ENCODE measurements around the gene TLE6. TPM values are rescaled to one million over a fixed set of nuclear protein-coding genes. Genes with fewer than 3 reads are reported as not detected.
"Not testable (repeated sequence)": the region's sequence is repeated elsewhere in the genome, so short reads cannot be mapped to it uniquely, and the experiment has no call there.

Gene TLE6
- total and polyA plus RNA-seq, 9 donors = 0.51 to 1.5 (median 0.86) TPM

DNA sequence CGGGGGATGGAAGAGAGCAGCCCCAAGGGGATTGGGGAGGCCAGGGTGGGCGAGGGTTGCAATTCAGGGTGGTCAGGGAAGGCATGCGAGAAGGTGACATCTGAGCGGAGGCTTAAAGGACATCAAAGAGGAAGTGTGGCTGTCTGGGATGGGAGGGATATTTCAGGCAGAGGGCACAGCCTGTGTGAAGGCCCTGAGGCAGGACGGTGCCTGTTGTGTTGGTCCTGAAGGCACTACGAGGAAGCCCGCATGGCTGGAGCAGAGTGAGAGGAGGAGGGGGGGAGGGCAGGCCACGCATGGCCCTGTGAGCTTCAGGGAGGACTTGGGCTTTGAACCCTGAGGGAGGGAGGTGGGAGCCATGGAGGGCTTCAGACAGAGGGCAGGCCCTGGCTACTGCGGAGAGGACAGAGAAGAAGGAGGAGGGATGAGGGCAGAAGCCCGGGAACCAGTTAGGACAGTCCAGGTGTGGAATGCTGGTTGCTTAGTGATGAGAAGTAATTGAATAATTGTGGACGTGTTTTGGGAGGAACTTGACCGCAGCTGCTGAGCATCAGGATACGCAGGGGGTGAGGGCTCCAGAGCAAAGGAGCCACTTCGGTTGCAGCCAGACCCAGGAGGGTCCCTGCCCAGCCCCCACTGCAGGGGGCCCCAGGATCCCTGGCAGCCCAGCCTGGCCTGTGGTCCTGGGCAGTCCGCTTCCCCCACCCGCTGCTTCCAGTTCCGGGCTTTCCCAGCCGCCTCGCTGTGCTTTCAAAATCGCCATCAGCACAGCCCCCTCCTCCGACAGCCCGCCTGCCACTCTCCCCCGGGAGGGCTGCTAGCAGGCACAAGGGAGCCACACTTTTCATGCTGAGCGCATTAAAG, 6.2 kb downstream of the TLE6 start:
- peaks cover 44% of the 10 kb centered on the region for H3K4me1 ChIP-seq (ENCODE audit: control insufficient read depth, insufficient read depth, low read length)
- DNase-seq = peak; percentile 86
- peak overlapping the region; percentile 83 for H3K27ac ChIP-seq (ENCODE audit: low read length)
- H3K36me3 ChIP-seq (ENCODE audit: control insufficient read depth, insufficient read depth, low read length) = no peaks in the 10 kb centered on the region
- WGBS (ENCODE audit: insufficient coverage) = 3% methylated on average over 22 of the region's 24 CpGs
- peak overlapping the region; percentile 38 for H3K4me3 ChIP-seq (ENCODE audit: low read length)
- H3K27me3 ChIP-seq (ENCODE audit: control insufficient read depth, insufficient read depth, low read length) = peaks cover 13% of the 10 kb centered on the region
- H3K9me3 ChIP-seq (replicated peaks; ENCODE audit: control insufficient read depth, low read depth, low read length) = no peaks in the 10 kb centered on the region

DNA sequence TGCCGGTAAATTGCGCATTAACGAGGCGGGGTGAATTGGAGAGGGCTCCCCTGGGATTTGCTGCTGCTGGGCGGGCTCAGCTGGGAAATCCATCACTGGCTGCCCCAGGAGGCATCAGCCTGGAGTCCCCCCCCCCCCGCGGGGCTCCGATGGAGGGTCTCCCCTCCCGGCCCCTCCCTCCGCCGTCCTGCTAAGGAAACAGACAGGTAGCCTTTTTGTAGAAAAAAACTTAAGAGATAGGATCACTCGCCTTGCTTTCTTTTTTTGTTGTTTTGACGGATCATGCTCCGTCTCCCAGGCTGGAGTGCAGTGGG, 6.8 kb downstream of the TLE6 start:
- WGBS (ENCODE audit: insufficient coverage) = 0% methylated on average over 4 of the region's 14 CpGs
- H3K27ac ChIP-seq (ENCODE audit: low read length) = peak overlapping the region; percentile 83

GRCh38 chr19:2986951-2987524, 9.7 kb downstream of the TLE6 start:
- Histone ChIP-seq H3K36me3 (ENCODE audit: control insufficient read depth, insufficient read depth, low read length) (no peaks in the 10 kb centered on the region), H3K27me3 (ENCODE audit: control insufficient read depth, insufficient read depth, low read length) (peaks cover 9% of the 10 kb centered on the region), H3K9me3 (replicated peaks; ENCODE audit: control insufficient read depth, low read depth, low read length) (no peaks in the 10 kb centered on the region), H3K4me1 (ENCODE audit: control insufficient read depth, insufficient read depth, low read length) (peaks cover 35% of the 10 kb centered on the region), H3K27ac (ENCODE audit: low read length) (no peak overlapping the region), H3K4me3 (ENCODE audit: low read length) (no peak overlapping the region)
- WGBS (ENCODE audit: insufficient coverage) = 10% methylated on average over 13 of the region's 20 CpGs
- peak; percentile 50 for DNase-seq

More for the DNA sequence above, 6.8 kb downstream of the TLE6 start:
- Histone ChIP-seq H3K36me3 (ENCODE audit: control insufficient read depth, insufficient read depth, low read length) (no peaks in the 10 kb centered on the region), H3K4me1 (ENCODE audit: control insufficient read depth, insufficient read depth, low read length) (peaks cover 44% of the 10 kb centered on the region), H3K27me3 (ENCODE audit: control insufficient read depth, insufficient read depth, low read length) (peaks cover 13% of the 10 kb centered on the region), H3K4me3 (ENCODE audit: low read length) (peak overlapping the region; percentile 38), H3K9me3 (replicated peaks; ENCODE audit: control insufficient read depth, low read depth, low read length) (no peaks in the 10 kb centered on the region)
- DNase-seq = no peak

- Histone ChIP-seq H3K27me3 (ENCODE audit: control insufficient read depth, insufficient read depth, low read length) (peaks cover 9% of the 10 kb centered on the region), H3K36me3 (ENCODE audit: control insufficient read depth, insufficient read depth, low read length) (no peaks in the 10 kb centered on the region), H3K4me3 (ENCODE audit: low read length) (no peak overlapping the region), H3K9me3 (replicated peaks; ENCODE audit: control insufficient read depth, low read depth, low read length) (no peaks in the 10 kb centered on the region), H3K27ac (ENCODE audit: low read length) (no peak overlapping the region), H3K4me1 (ENCODE audit: control insufficient read depth, insufficient read depth, low read length) (peaks cover 29% of the 10 kb centered on the region)
- WGBS (ENCODE audit: insufficient coverage) = 47% methylated on average over 5 of the region's 12 CpGs
- no peak for DNase-seq
Observed at GRCh38 chr19:2987797-2988196, 10.4 kb downstream of the TLE6 start.

DNA sequence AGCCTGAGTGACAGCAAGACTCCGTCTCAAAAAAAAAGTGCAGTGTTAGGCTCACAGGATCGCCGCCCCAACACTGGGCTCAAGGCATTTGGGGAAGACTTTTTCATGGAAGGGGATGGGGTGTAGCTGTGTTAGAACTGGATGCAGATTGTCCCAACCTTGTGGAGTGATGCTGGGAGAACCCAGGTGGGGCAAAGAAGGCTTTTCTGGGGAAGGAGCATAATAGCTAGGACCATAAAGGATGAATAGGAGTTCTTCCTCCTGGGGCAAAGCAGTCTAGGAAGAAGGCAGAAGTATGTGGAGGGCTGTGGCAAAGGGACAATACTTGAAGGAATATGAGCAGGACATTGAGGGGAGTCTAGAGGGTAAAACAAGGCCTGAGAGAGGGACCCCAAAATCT, 11.2 kb downstream of the TLE6 start:
- 87% methylated on average over 3 of the region's 3 CpGs for WGBS (ENCODE audit: insufficient coverage)
- Histone ChIP-seq H3K27me3 (ENCODE audit: control insufficient read depth, insufficient read depth, low read length) (peaks cover 9% of the 10 kb centered on the region), H3K36me3 (ENCODE audit: control insufficient read depth, insufficient read depth, low read length) (no peaks in the 10 kb centered on the region), H3K4me1 (ENCODE audit: control insufficient read depth, insufficient read depth, low read length) (peaks cover 21% of the 10 kb centered on the region), H3K9me3 (replicated peaks; ENCODE audit: control insufficient read depth, low read depth, low read length) (no peaks in the 10 kb centered on the region), H3K4me3 (ENCODE audit: low read length) (no peak overlapping the region), H3K27ac (ENCODE audit: low read length) (no peak overlapping the region)
- no peak for DNase-seq

GRCh38 chr19:2989236-2989946, 12.0 kb downstream of the TLE6 start:
- H3K27ac ChIP-seq (ENCODE audit: low read length) = no peak overlapping the region
- H3K4me3 ChIP-seq (ENCODE audit: low read length) = no peak overlapping the region
- H3K27me3 ChIP-seq (ENCODE audit: control insufficient read depth, insufficient read depth, low read length) = peaks cover 6% of the 10 kb centered on the region
- H3K4me1 ChIP-seq (ENCODE audit: control insufficient read depth, insufficient read depth, low read length) = peaks cover 13% of the 10 kb centered on the region
- WGBS (ENCODE audit: insufficient coverage) = 95% methylated on average over 14 of the region's 15 CpGs
- no peak for DNase-seq
- H3K9me3 ChIP-seq (replicated peaks; ENCODE audit: control insufficient read depth, low read depth, low read length) = no peaks in the 10 kb centered on the region
- H3K36me3 ChIP-seq (ENCODE audit: control insufficient read depth, insufficient read depth, low read length) = no peaks in the 10 kb centered on the region

DNA sequence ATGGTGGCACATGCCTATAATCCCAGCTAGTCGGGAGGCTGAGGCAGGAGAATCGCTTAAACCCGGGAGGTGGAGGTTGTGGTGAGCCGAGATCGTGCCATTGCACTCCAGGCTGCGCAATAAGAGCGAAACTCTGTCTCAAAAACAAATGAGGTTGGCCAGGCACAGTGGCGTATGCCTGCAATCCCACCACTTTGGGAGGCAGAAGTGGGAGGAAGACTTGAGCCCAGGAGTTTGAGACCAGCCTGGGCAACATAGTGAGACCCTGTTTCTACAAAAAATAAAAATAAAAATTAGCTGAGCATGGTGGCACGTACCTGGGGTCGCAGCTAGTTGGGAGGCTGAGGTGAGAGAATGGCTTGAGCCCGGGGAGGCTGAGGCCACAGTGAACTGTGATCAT, 15.0 kb downstream of the TLE6 start:
- DNase-seq; H3K36me3 ChIP-seq (ENCODE audit: control insufficient read depth, insufficient read depth, low read length); H3K9me3 ChIP-seq (replicated peaks; ENCODE audit: control insufficient read depth, low read depth, low read length); H3K4me3 ChIP-seq (ENCODE audit: low read length); H3K4me1 ChIP-seq (ENCODE audit: control insufficient read depth, insufficient read depth, low read length); H3K27ac ChIP-seq (ENCODE audit: low read length); H3K27me3 ChIP-seq (ENCODE audit: control insufficient read depth, insufficient read depth, low read length): not testable (repeated sequence)
- WGBS (ENCODE audit: insufficient coverage) = 94% methylated on average over 11 of the region's 11 CpGs

GRCh38 chr19:2992958-2993357, 15.6 kb downstream of the TLE6 start:
- Histone ChIP-seq H3K4me1 (ENCODE audit: control insufficient read depth, insufficient read depth, low read length) (no peaks in the 10 kb centered on the region), H3K36me3 (ENCODE audit: control insufficient read depth, insufficient read depth, low read length) (peaks cover 11% of the 10 kb centered on the region), H3K27me3 (ENCODE audit: control insufficient read depth, insufficient read depth, low read length) (no peaks in the 10 kb centered on the region), H3K4me3 (ENCODE audit: low read length) (no peak overlapping the region), H3K27ac (ENCODE audit: low read length) (no peak overlapping the region), H3K9me3 (replicated peaks; ENCODE audit: control insufficient read depth, low read depth, low read length) (no peaks in the 10 kb centered on the region)
- WGBS (ENCODE audit: insufficient coverage) = 61% methylated on average over 11 of the region's 14 CpGs
- DNase-seq = no peak

DNA sequence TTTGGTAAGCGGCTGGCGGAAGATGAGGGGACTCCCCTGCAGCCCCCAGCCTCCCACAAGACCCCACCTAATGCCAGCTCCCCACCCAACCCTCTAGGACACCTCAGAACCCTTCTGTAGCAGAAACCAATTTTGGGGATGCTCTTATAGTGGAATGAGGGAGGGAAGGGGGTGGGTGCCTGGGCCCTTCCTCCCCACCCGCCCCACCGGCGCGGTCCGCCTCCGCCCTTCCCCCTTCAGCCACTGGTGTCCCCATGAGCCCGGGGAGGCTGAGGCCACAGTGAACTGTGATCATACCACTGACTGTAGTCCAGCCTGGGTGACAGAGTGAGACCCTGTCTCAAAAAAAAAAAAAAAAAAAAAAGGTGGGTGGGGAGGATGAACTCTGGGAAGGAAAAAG, 16.2 kb downstream of the TLE6 start:
- Histone ChIP-seq H3K36me3 (ENCODE audit: control insufficient read depth, insufficient read depth, low read length) (peaks cover 13% of the 10 kb centered on the region), H3K4me1 (ENCODE audit: control insufficient read depth, insufficient read depth, low read length) (no peaks in the 10 kb centered on the region), H3K27ac (ENCODE audit: low read length) (no peak overlapping the region), H3K27me3 (ENCODE audit: control insufficient read depth, insufficient read depth, low read length) (no peaks in the 10 kb centered on the region), H3K9me3 (replicated peaks; ENCODE audit: control insufficient read depth, low read depth, low read length) (no peaks in the 10 kb centered on the region), H3K4me3 (ENCODE audit: low read length) (no peak overlapping the region)
- WGBS (ENCODE audit: insufficient coverage) = 20% methylated on average over 1 of the region's 9 CpGs
- no peak for DNase-seq

GRCh38 chr19:2994588-2995131, 17.3 kb downstream of the TLE6 start:
- no peak for DNase-seq
- 91% methylated on average over 3 of the region's 15 CpGs for WGBS (ENCODE audit: insufficient coverage)

More at GRCh38 chr19:2994588-2995131, 17.3 kb downstream of the TLE6 start:
- no peaks in the 10 kb centered on the region for H3K4me1 ChIP-seq (ENCODE audit: control insufficient read depth, insufficient read depth, low read length)
- no peaks in the 10 kb centered on the region for H3K27me3 ChIP-seq (ENCODE audit: control insufficient read depth, insufficient read depth, low read length)
- H3K9me3 ChIP-seq (replicated peaks; ENCODE audit: control insufficient read depth, low read depth, low read length) = no peaks in the 10 kb centered on the region
- peaks cover 16% of the 10 kb centered on the region for H3K36me3 ChIP-seq (ENCODE audit: control insufficient read depth, insufficient read depth, low read length)
- no peak overlapping the region for H3K27ac ChIP-seq (ENCODE audit: low read length)
- no peak overlapping the region for H3K4me3 ChIP-seq (ENCODE audit: low read length)

Measured in muscle of leg (tissue), 11 donors.